K562 (cell line): ENCODE results near the gene ZNF30. TPM values are rescaled to one million over a fixed set of nuclear protein-coding genes. Genes with fewer than 3 reads are reported as not detected.
A peak's percentile ranks its signal among the peaks of the same experiment; 100 is the strongest.

Experiments used
- ARNT ChIP-seq, 2 experiments: fragments of 450-650 bp; IDR thresholded peaks; 2 replicates each; pipeline ENCODE4 v1.6.1; 2016; ENCODE audit warnings: mild to moderate bottlenecking in 1 of 2
- ATF1 ChIP-seq, 2 experiments: fragments of 450-650 bp in 1 of 2; IDR thresholded peaks; 2 replicates each; pipeline ENCODE4 v1.6.1; 2016; ENCODE audit warnings: missing compliant biosample characterization in 1 of 2, missing genetic modification characterization in 1 of 2
- DPF2 ChIP-seq: fragments of 450-650 bp; IDR thresholded peaks from 2 replicates; pipeline ENCODE4 v1.6.1; 2016
- EHMT2 ChIP-seq: fragments of 450-650 bp; IDR thresholded peaks from 2 replicates; pipeline ENCODE4 v1.6.1; 2018; ENCODE audit warnings: antibody characterized with exemption
- FOXJ2 ChIP-seq: fragments of 200-800 bp; sonication (Bioruptor generic); IDR thresholded peaks from 2 replicates; pipeline ENCODE4 v1.6.1; 2016; ENCODE audit warnings: missing genetic modification characterization, missing compliant biosample characterization
- HDAC2 ChIP-seq: fragments of 450-650 bp; IDR thresholded peaks from 2 replicates; pipeline ENCODE4 v1.6.1; 2016; ENCODE audit warnings: mild to moderate bottlenecking
- MTA1 ChIP-seq: fragments of 450-650 bp; IDR thresholded peaks from 2 replicates; pipeline ENCODE4 v1.6.1; 2017; ENCODE audit warnings: borderline replicate concordance
- POLR2AphosphoS5 ChIP-seq: IDR thresholded peaks from 2 replicates; pipeline ENCODE4 v1.6.1; 2011; ENCODE audit warnings: mild to moderate bottlenecking, low read depth, low read length, moderate library complexity; ENCODE audit not compliant: control insufficient read depth, insufficient read depth
- RNF2 ChIP-seq: sonication (generic); IDR thresholded peaks from 2 replicates; pipeline ENCODE4 v1.6.1; 2016
- SIX5 ChIP-seq, 2 experiments: IDR thresholded peaks; 2 replicates each; pipeline ENCODE4 v1.6.1; 2011; ENCODE audit warnings: low read length in 2 of 2, borderline replicate concordance in 1 of 2, low read depth in 1 of 2, mild to moderate bottlenecking in 1 of 2, moderate library complexity in 1 of 2; ENCODE audit not compliant: insufficient read depth in 1 of 2
- TAF1 ChIP-seq: IDR thresholded peaks from 2 replicates; pipeline ENCODE4 v1.6.1; 2011; ENCODE audit warnings: mild to moderate bottlenecking, low read length, moderate library complexity; ENCODE audit not compliant: insufficient read depth, control insufficient read depth, severe bottlenecking; ENCODE audit errors: extremely low read depth
- TEAD2 ChIP-seq: fragments of 450-650 bp; IDR thresholded peaks from 2 replicates; pipeline ENCODE4 v1.6.1; 2016; ENCODE audit warnings: missing genetic modification characterization, control low read depth, missing compliant biosample characterization
- TRIM24 ChIP-seq, 2 experiments: fragments of 450-650 bp; IDR thresholded peaks; 2 replicates each; pipeline ENCODE4 v1.6.1; 2016
- YBX1 ChIP-seq: fragments of 450-650 bp; IDR thresholded peaks from 2 replicates; pipeline ENCODE4 v1.7.1; 2016; ENCODE audit warnings: mild to moderate bottlenecking
- polyA plus RNA-seq, 8 experiments: library from polyadenylated mRNA; depleted of rRNA in 4 of 8; stranded (reverse) in 5 of 8; unstranded in 3 of 8; fragments of >200 nt; fragmentation: Nextera tagmentation in 2 of 8; fragmentation: Illumina TruSeq in 1 of 8; extraction: Ambion mirVana in 2 of 8; extraction: Trizol in 1 of 8; gene quantifications; 2 replicates each; pipeline versions ENCODE4 v1.2.1 to v1.2.3, GENCODE V29; 2011 to 2014; ENCODE audit warnings: inconsistent platforms in 1 of 8, missing spikeins in 1 of 8
- total RNA-seq, 7 experiments: library from RNA; depleted of rRNA in 6 of 7; stranded (reverse); fragments of >200 nt in 6 of 7; fragmentation: Illumina TruSeq in 2 of 7; extraction: Trizol in 2 of 7; gene quantifications; 2 replicates each; pipeline versions ENCODE4 v1.2.1 to v1.2.3, GENCODE V29; 2011 to 2021; ENCODE audit warnings: low replicate concordance in 1 of 7
- TF ChIP-seq, protein P1 (sequence below), 2 experiments: fragments of 450-650 bp in 1 of 2; sonication (generic) in 1 of 2; formaldehyde crosslinking in 1 of 2; IDR thresholded peaks; 2 replicates each; pipeline versions ENCODE4 v1.7.1 to v1.9.0; 2016 to 2022; ENCODE audit warnings: inconsistent platforms in 1 of 2, mild to moderate bottlenecking in 1 of 2, missing genetic modification reagents in 1 of 2
- TF ChIP-seq, protein P2 (sequence below): sonication (generic); formaldehyde crosslinking; IDR thresholded peaks from 2 replicates; pipeline ENCODE4 v1.9.0; 2022; ENCODE audit warnings: mild to moderate bottlenecking, missing genetic modification reagents
- TF ChIP-seq, protein P3 (sequence below): fragments of 450-650 bp; IDR thresholded peaks from 2 replicates; pipeline ENCODE4 v1.6.1; 2016; ENCODE audit warnings: low read depth, mild to moderate bottlenecking, moderate library complexity

ZNF30 gene
- total and polyA plus RNA-seq, 9 of the 15 experiments (the other 6 are each of a cell fraction or from before 2014, with no cell fraction given) = 7.3 to 13.4 (median 10.6) TPM

DNA sequence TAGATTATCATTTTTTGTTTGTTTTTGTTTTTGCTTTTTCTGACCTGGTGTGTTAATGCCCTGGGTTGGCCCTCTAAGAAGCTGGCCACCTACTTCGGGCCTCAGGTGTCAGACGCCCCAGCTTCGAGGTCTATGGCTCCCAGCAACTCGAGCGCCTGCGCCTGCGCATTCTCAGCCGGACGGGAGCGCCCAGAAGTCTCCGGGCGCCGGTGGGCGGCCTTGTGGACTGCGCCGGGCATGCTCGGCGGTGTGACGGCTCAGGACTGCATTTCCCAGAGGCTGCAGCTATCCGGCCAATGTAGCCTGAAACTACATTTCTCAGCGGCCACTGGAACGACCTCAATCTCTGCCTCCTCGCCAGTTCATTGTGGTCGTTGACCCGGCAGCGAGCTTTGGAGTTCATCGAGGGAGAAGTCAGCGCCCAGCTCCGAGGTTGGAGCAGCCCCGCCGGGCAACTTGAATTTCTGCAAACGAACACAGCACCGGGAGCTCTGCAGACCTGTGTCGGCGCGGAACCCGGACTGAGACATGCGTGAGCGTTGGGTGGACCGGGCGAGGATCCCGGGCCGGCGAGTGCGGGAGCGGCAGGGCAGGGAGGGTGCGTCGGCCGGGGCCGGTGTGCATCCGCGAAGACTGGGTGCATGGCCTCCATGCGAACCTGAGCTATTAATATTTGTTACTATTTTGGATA lies at the start of gene ZNF30 (continued):
- TF ChIP-seq, protein P1, sequence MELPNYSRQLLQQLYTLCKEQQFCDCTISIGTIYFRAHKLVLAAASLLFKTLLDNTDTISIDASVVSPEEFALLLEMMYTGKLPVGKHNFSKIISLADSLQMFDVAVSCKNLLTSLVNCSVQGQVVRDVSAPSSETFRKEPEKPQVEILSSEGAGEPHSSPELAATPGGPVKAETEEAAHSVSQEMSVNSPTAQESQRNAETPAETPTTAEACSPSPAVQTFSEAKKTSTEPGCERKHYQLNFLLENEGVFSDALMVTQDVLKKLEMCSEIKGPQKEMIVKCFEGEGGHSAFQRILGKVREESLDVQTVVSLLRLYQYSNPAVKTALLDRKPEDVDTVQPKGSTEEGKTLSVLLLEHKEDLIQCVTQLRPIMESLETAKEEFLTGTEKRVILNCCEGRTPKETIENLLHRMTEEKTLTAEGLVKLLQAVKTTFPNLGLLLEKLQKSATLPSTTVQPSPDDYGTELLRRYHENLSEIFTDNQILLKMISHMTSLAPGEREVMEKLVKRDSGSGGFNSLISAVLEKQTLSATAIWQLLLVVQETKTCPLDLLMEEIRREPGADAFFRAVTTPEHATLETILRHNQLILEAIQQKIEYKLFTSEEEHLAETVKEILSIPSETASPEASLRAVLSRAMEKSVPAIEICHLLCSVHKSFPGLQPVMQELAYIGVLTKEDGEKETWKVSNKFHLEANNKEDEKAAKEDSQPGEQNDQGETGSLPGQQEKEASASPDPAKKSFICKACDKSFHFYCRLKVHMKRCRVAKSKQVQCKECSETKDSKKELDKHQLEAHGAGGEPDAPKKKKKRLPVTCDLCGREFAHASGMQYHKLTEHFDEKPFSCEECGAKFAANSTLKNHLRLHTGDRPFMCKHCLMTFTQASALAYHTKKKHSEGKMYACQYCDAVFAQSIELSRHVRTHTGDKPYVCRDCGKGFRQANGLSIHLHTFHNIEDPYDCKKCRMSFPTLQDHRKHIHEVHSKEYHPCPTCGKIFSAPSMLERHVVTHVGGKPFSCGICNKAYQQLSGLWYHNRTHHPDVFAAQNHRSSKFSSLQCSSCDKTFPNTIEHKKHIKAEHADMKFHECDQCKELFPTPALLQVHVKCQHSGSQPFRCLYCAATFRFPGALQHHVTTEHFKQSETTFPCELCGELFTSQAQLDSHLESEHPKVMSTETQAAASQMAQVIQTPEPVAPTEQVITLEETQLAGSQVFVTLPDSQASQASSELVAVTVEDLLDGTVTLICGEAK (IDR thresholded peaks at IDR 0.05) = peak; percentile 58
- TF ChIP-seq, protein P1 (CRISPR knock-in tag; IDR thresholded peaks at IDR 0.05) = no peak
- peak; percentile 40 to 52; a peak in 3 of 4 replicates for TF ChIP-seq SIX5 (IDR thresholded peaks at IDR 0.05; ENCODE audit: borderline replicate concordance in 1 of 2, insufficient read depth in 1 of 2, low read depth in 1 of 2, low read length in 2 of 2)
- TF ChIP-seq, protein P2, sequence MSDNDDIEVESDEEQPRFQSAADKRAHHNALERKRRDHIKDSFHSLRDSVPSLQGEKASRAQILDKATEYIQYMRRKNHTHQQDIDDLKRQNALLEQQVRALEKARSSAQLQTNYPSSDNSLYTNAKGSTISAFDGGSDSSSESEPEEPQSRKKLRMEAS (CRISPR knock-in tag) = 0 out of 2 replicates have a peak, but pooled peaks have one; percentile 46
- TF ChIP-seq ATF1 (CRISPR knock-in tag; IDR thresholded peaks at IDR 0.05) = no peak
- peak; percentile 35; the same call in 1 of the 2 replicates for TF ChIP-seq ATF1 (tag; IDR thresholded peaks at IDR 0.05)
- TF ChIP-seq ARNT (IDR thresholded peaks at IDR 0.05) = no peak
- TF ChIP-seq TRIM24 (IDR thresholded peaks at IDR 0.05) = no peak
- 0 out of 2 replicates have a peak, but pooled peaks have one; percentile 41 for TF ChIP-seq FOXJ2 (tag)
- no peak for TF ChIP-seq MTA1
- no peak for TF ChIP-seq DPF2
- TF ChIP-seq HDAC2 = peak; percentile 45; the same call in 1 of the 2 replicates
- TF ChIP-seq POLR2AphosphoS5 = 0 out of 2 replicates have a peak, but pooled peaks have one; percentile 22
- no peak for TF ChIP-seq TEAD2 (tag)
- 0 out of 2 replicates have a peak, but pooled peaks have one; percentile 44 for TF ChIP-seq RNF2
- no peak for TF ChIP-seq YBX1
- TF ChIP-seq EHMT2 = no peak
- peak; percentile 22 for TF ChIP-seq TAF1
- TF ChIP-seq, protein P3, sequence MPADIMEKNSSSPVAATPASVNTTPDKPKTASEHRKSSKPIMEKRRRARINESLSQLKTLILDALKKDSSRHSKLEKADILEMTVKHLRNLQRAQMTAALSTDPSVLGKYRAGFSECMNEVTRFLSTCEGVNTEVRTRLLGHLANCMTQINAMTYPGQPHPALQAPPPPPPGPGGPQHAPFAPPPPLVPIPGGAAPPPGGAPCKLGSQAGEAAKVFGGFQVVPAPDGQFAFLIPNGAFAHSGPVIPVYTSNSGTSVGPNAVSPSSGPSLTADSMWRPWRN = no peak
